GM18861 (cell line): Measurements from ENCODE around the gene SIAH2.

ENCODE experiments used
- ATAC-seq: cut with Tn5 transposase; IDR thresholded peaks from one replicate; pipeline ENCODE4 v1.9.1; 2021; ENCODE audit not compliant: unreplicated experiment

The SIAH2 gene

GRCh38 chr3:150749255-150749654 is 13.7 kb downstream of the SIAH2 start:
- ATAC-seq, result no peak

DNA sequence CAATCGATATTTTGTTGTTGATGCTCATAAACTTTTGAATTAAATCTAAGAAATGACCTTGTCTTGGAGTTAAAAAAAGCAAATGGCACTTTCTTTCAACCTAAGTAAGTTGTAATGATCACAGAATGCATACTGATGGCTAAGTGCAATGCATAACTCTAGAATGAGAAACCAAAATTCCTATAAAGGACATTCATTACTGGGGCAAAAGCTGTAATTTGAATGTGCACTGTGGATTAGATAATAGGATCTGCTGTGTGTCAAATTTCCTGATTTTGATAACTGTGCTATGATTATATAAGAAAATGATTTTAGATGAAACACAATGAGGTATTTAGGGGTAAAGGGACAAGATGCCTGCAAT is 14.3 kb downstream of the SIAH2 start:
- no peak for ATAC-seq

- ATAC-seq, result no peak
Measured at GRCh38 chr3:150747886-150748683, 14.9 kb downstream of the SIAH2 start.

DNA sequence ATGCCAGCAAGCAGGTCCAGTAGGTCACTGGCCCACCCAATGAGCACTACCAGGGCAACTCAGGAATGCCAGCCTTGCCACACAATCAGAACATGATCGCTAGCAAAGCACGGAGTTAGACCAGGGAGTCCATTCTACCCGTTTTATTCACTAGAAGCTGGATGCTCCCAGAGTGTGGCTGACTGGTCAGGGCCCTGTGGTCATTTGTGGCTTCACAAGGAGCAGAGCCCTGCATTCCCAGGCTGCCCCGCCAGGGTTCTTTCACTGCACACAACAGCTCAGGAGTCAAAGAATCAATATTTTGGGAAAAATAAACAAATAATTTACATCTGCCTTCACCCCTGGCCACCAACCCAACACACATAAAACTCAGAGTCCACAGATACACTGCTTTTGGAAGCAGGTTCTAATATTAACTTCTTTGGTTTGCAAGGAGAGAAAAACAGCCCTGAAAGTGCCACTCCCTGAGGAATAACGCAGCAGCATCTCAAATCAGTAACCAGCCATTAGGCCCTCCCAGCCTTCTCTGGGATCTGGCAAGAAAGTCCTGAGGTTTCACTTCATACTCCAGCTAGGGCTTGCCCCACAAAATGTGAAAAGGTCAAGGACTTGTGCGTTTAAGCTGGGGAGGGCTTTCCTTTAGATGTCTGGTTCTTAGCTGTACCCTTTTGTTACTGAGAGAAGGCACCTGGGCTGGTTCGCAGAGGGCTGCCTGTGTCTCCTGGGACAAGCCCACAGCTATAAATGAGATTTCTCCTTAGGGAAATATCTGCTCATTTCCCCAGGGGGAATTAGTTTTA is 16.0 kb downstream of the SIAH2 start:
- no peak for ATAC-seq

DNA sequence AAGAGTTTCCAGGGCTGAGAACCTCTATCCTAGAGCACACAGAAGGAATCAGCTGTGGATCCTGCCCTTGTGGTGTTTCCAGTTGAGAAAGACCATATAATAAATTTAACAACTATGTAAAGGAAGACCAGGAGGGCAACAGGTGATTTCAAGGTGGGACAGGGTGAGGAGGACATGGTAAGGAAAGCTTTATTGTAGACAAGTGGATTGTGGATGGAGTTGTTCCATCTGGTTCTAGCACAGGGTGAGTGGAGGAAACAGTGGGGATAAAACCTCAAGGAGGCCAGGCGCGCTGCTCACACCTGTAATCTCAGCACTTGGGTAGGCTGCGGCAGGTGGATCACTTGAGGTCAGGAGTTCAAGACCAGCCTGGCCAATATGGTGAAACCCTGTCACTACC is 17.1 kb downstream of the SIAH2 start:
- no peak for ATAC-seq

DNA sequence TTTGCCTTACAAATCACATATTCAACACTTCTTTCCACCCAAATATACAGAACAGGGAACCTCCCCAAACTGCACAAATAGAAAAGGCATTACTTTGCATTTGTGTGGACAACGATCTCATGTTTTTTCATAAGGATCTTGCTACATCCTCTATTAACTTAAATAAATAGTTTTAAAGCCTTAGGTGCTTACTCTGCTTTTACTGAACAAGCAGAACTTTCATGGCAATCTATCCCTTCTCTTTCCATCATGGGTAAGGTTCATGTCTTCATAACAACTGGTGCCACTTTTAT is 18.1 kb downstream of the SIAH2 start:
- no peak for ATAC-seq

- no peak for ATAC-seq
Measured at GRCh38 chr3:150744041-150744918, 18.7 kb downstream of the SIAH2 start.

- no peak for ATAC-seq
Measured at GRCh38 chr3:150743508-150743907, 19.5 kb downstream of the SIAH2 start.

DNA sequence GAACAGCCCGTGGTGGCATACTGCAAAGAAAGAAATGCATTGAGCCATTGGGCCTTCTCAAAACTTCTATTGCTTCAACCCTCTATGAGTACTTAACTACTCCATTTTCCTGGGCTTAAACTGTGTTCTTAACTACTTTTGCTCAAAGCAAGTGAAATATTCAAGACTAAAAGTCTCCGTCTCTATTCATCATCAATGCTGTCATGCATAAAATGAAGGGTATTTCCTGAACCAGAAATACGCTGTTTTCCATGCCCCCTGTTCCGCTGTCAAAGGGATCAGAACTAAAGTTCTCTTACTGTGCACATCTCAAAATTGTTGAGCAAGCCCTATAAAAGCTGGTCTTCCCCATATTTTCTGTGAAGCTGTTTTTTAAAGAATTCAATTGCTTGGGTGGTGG is 20.3 kb downstream of the SIAH2 start:
- no peak for ATAC-seq

DNA sequence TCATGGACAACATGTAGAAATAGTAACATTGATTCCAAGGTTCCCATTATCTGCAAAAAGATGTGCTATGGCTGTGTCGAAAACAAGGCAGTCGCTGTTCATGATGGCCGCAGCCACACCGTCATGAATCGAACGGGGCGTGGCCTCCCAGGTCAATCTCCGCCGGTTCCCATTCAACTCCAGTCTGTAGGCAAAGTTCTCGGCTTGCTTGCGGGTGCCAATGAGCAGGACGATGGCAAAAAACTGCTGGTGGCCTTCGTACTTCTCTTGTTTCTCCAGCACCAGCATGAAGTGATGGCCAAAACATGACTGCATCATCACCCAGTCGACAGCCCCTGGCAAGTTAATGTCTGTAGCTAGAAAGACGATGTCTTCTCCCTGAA is 20.8 kb downstream of the SIAH2 start:
- no peak for ATAC-seq

DNA sequence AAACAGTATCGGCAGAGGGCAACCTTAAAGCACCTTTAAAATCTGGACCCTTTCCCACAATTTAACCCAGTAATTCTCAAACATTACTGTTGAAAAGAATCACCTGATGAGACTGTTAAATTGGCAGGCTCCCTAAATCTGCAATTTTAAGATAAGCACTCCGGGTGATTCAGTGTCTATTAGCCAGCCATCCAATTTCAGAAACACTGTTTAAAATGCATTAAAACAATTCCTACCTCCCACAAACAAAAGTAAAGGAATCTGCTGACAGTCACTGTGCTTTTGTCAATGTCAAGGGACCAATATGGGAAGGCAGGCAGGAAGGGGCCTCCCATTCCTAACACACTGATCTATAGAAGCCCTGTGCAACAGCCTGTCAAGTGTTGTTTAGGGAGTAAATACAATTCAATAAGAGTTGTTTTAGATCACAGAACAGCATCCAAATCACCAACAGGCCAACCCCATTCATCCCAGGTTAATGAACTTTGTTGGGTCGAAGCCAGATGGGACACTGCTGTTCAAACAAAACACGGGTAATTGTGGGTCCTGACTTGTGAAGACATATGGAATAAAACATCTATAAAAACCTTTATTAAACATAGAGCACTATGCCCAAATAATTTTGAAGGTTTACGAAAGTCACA is 21.4 kb downstream of the SIAH2 start:
- no peak for ATAC-seq

GRCh38 chr3:150740733-150741496 is 22.1 kb downstream of the SIAH2 start:
- no peak for ATAC-seq

DNA sequence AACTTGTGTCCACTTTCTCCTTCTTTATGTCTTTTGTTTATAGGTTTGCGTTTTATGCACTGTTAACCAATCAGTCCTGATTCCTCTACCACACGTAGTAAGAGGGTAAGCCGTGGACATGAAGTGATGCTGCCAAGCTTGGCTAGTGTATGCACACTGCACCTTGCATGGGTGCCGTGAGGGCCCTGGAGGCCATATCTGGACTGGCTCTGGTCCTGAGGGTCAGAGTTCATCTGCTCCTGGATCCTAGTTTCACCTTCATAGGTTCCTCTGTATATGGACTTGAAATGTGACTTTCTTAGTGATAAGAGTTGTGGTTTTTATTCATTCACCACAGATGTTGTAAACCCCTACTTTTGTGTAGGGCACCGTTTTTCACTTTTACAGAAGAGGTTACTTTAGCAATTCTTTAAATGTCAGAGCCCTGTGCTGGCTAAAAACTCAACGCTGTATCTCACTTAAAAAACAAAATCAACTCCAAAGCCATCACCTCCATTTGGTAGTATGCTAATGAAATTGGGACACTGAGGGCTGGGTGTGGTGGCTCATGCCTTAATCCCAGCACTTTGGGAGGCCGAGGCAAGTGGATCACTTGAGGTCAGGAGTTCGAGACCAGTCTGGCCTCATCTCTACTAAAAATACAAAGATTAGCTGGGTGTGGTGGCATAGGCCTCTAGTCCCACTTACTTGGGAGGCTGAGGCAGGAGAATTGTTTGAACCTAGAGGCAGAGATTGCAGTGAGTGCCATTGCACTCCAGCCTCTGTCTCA is 22.9 kb downstream of the SIAH2 start:
- peak; percentile 13 for ATAC-seq

- ATAC-seq, result peak; percentile 37
Measured at GRCh38 chr3:150739200-150739863, 23.6 kb downstream of the SIAH2 start.

- no peak for ATAC-seq
Measured at GRCh38 chr3:150738688-150739087, 24.3 kb downstream of the SIAH2 start.

DNA sequence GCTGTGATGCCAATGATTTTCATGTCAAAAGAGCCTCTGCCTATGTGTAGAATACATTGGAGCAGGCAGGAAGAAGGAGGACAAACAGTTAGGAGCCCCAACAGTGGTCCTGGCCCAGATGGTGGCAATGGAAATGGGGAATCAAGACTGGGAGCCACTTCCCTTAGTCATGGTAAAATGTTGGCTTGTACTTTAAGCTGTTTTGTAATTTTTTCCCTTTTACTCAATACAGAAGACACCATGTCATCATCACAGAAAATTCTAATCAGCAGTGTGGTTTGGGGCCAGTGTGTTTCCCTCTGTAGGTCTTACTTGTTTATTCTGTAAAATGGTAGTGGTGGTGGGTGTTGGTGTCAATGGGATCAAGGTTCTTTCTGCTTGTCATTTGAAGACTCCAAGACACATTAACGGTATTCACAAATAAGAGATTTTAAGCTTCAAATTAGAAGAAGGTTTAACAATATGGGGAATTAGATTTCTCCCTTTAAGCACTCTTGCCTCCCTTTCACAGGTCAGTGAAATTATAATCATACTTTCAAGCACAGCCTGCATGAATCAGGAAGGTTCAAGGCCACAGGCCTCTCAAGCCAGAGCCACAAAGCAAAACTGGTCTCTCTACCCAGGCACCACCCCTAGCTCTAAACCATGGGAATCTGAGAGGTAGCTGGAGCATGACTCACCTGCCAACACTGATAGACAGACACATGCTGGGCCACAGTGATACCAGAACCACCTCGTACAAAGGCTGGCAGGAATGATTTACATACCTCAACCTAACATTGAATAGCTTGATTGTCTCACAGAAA is 24.9 kb downstream of the SIAH2 start:
- peak; percentile 35 for ATAC-seq

- no peak for ATAC-seq
Measured at GRCh38 chr3:150736903-150737832, 25.8 kb downstream of the SIAH2 start.
